NCI-H1092 treated with DMSO at 0.1 percent for 48 hours (cell line): ENCODE measurements around the gene MITF.

Source experiments
- DNase-seq: peaks from one replicate; lab custom pipeline; 2025; lab: John Stamatoyannopoulos, UW

The MITF gene

GRCh38 chr3:69838217-69838616 is 99.0 kb downstream of the MITF start:
- DNase-seq: no peak

- no peak for DNase-seq
Observed at GRCh38 chr3:69838696-69839515, 99.6 kb downstream of the MITF start.

GRCh38 chr3:69842351-69842750 is 103.1 kb downstream of the MITF start:
- DNase-seq: no peak

- DNase-seq: no peak
Observed at GRCh38 chr3:69842789-69843188, 103.5 kb downstream of the MITF start.

GRCh38 chr3:69844706-69845105 is 105.4 kb downstream of the MITF start:
- DNase-seq: no peak

GRCh38 chr3:69847303-69847702 is 108.0 kb downstream of the MITF start:
- DNase-seq: no peak

- no peak for DNase-seq
Observed at GRCh38 chr3:69848113-69848512, 108.8 kb downstream of the MITF start.

GRCh38 chr3:69850849-69851248 is 111.6 kb downstream of the MITF start:
- DNase-seq: no peak

- DNase-seq: no peak
Observed at GRCh38 chr3:69853027-69853426, 113.8 kb downstream of the MITF start.

GRCh38 chr3:69855436-69856162 is 116.3 kb downstream of the MITF start:
- DNase-seq: no peak

- no peak for DNase-seq
Observed at GRCh38 chr3:69856965-69857705, 117.9 kb downstream of the MITF start.

GRCh38 chr3:69861556-69861955 is 122.3 kb downstream of the MITF start:
- no peak for DNase-seq

GRCh38 chr3:69864141-69864540 is 124.9 kb downstream of the MITF start:
- no peak for DNase-seq

- no peak for DNase-seq
Observed at GRCh38 chr3:69864766-69865165, 125.5 kb downstream of the MITF start.

- DNase-seq: no peak
Observed at GRCh38 chr3:69865925-69866679, 126.8 kb downstream of the MITF start.

GRCh38 chr3:69866988-69867720 is 127.9 kb downstream of the MITF start:
- no peak for DNase-seq

GRCh38 chr3:69867941-69868505 is 128.8 kb downstream of the MITF start:
- no peak for DNase-seq

GRCh38 chr3:69868841-69869420 is 129.7 kb downstream of the MITF start:
- no peak for DNase-seq

GRCh38 chr3:69869643-69870042 is 130.4 kb downstream of the MITF start:
- DNase-seq: no peak

- no peak for DNase-seq
Observed at GRCh38 chr3:69871251-69871650, 132.0 kb downstream of the MITF start.

- DNase-seq: no peak
Observed at GRCh38 chr3:69871868-69872267, 132.6 kb downstream of the MITF start.
